C4-2B (cell line): ENCODE measurements around the gene DDA1.

Experiments used
- CTCF ChIP-seq: fragments of 450-650 bp; conservative IDR thresholded peaks from 2 replicates; pipeline ENCODE4 v1.5.1; 2017; ENCODE audit warnings: mild to moderate bottlenecking
- ZFX ChIP-seq: fragments of 450-650 bp; IDR thresholded peaks from 2 replicates; pipeline ENCODE4 v1.6.1; 2017

GRCh38 chr19:17358395-17358794 is 49.0 kb downstream of the DDA1 start:
- TF ChIP-seq CTCF (no peak), ZFX (no peak)
